GF-D8 (cell line): ENCODE data around the gene GRP.

ENCODE experiments used
- DNase-seq: peaks from one replicate; lab custom pipeline; 2025; lab: John Stamatoyannopoulos, UW

Gene GRP

GRCh38 chr18:59268127-59268720 is 48.3 kb downstream of the GRP start:
- DNase-seq, result no peak

- no peak for DNase-seq
These were observed 49.0 kb downstream of the GRP start for GRCh38 chr18:59268721-59269562.

- DNase-seq, result no peak
These were observed 49.7 kb downstream of the GRP start for GRCh38 chr18:59269563-59270119.

GRCh38 chr18:59270689-59271257 is 50.8 kb downstream of the GRP start:
- DNase-seq, result no peak

DNA sequence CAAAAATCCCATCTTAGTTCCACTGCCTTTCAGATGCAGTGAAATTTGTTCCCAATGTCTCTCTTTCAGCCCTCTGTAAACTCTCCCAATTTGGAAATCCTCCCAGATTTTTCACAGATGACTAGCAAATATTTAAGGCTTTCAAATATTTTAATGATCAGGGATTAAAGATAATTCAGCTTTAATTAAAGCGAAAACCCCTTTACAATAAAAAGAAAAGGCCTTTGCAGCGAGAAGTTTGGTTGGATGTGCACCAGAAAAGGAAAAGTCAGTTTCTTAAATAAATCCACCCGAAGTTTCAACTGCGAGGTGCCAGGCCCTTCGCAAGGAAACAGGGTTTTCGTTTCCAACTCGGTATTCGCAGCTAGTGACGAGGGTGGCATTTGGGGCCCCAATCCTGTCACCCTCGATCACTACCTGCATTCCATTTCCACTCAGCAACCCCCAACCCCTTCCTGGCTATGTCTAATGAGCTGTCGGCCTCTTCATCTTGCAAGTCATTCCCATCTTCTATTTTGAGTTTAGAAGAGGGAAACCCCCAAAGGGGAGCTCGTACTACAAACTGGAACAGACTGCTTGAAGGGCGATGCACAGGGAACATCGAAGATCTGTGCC is 51.8 kb downstream of the GRP start:
- no peak for DNase-seq

- no peak for DNase-seq
These were observed 52.4 kb downstream of the GRP start for GRCh38 chr18:59272221-59272888.

DNA sequence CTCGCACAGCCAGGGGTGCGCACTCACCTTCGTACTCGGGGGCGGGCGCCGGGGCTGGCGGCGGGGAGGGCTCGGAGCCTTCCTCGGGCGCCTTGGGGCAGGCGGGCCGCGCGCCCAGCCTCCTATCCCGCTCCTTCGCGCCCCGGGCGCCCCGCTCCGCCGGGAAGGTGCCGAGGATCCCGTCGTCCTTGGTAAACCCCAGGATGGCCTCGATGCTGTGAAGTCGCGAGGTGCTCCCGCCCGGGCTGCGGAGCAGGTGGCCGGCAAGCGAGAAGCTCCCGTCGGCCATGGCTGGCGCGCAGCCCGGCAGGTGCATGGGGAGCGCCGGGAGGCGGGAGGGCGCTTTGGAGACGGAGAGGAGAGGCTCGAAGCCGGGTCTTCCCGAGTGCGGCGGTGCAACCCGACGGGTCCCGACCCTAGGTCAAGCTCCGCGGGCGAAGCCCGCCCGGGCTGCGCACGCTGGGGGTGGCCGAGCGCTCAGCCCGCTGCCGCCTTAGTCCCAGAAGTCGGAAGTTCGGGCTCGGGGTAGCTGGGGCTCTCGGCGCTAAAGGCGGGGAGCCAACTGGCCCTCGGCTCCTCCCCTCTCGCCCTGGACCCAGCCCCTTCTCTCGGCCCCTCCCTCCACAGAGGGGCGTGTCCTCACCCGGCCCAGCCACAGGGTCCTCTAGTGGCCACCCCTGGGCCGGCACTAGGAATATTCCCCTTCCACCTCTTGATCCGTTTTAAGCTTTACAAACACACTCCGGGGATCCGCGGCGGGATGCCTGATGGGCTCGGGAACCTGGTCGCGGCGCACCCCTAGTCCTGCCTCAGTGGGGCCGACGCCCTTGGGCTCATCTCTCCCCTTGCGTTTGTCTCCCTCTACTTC is 53.2 kb downstream of the GRP start, which contains the start of gene RAX:
TSS of gene RAX (minus strand) at position 564 of the 868 bp plus-strand sequence. CDS start at position 316, 248 bp downstream.
- no peak for DNase-seq

DNA sequence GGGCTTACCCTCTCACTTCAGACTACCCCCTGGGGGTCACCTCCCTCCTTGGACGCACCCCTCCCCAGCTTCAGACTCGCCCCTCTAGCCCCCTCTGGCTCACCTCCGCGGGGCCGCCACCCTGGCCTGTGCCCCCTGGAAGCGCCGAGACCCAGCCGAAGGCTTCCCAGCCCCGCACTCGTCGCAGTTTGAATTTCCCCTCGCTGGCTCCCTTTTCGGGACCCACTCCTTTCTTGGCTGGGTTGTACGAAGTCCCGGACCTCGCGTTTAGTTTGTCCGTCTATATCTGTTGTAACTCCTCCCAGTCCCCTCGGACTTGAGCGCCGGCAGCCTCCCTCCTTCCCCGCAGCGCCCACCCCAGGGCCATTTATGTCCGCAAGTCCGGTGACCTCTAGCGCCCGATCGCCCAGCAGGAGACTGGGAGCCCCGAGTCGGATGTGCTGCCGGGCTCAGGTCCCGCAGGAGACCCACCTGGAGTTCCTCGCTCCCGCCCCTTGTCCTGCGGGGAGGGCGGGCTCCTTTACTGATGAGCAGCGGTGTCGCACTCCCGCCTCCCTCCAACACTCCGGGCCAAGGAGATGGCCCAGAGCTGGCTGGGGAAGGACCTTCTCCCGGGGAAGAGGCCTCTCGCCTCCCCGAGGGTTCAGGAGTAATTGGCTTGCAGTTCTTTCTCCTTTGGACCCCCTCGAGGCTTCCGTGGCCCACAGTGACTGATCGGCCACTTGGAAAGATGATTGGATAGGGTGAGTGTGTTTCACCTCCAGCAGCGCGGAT is 54.0 kb downstream of the GRP start:
- no peak for DNase-seq

GRCh38 chr18:59274533-59274928 is 54.6 kb downstream of the GRP start:
- DNase-seq, result no peak

- DNase-seq, result no peak
These were observed 55.5 kb downstream of the GRP start for GRCh38 chr18:59275406-59275949.

- DNase-seq, result no peak
These were observed 56.1 kb downstream of the GRP start for GRCh38 chr18:59276047-59276446.

GRCh38 chr18:59278793-59279192 is 58.8 kb downstream of the GRP start:
- no peak for DNase-seq

DNA sequence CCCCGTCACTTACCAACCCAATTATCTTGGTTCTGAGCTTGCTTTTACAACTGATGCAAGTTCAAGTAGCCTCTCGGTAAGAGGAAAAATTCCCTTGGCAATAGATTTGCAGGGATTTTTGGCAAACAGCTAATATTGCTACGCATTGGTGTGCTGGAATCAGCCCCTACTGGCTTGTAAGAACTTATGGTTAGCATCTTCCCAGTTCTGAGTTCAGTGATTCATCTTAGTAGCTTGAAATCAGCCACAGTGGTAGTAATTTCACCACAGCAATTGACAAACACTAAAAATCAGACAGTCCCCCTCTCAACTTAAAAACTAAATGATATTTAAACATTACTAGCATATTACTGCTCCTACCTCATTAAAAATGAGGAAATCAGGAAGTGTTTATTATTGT is 59.2 kb downstream of the GRP start:
- DNase-seq, result no peak

DNA sequence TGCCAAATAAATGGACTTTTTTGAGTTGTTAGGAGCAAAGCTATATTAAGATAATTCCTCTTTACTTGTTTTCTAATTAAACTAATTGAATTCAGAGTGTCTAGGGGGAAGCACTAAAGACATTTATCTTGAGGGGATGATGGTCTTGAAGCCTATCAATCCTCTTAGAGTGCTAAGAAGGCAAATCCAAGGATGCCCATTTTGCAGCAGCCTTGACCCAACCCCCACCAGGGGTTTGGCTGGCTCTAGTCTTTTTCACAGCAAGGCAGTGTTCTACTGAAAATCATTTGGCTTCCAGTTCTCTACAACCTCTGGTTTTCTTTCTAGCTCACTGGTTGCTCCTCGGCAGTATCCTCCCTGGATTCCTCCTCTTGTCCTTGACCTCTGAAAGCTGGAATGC is 59.8 kb downstream of the GRP start:
- DNase-seq, result no peak
